ENCODE measurements around the gene SFR1.

Gene SFR1, protein sequence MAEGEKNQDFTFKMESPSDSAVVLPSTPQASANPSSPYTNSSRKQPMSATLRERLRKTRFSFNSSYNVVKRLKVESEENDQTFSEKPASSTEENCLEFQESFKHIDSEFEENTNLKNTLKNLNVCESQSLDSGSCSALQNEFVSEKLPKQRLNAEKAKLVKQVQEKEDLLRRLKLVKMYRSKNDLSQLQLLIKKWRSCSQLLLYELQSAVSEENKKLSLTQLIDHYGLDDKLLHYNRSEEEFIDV

DNA sequence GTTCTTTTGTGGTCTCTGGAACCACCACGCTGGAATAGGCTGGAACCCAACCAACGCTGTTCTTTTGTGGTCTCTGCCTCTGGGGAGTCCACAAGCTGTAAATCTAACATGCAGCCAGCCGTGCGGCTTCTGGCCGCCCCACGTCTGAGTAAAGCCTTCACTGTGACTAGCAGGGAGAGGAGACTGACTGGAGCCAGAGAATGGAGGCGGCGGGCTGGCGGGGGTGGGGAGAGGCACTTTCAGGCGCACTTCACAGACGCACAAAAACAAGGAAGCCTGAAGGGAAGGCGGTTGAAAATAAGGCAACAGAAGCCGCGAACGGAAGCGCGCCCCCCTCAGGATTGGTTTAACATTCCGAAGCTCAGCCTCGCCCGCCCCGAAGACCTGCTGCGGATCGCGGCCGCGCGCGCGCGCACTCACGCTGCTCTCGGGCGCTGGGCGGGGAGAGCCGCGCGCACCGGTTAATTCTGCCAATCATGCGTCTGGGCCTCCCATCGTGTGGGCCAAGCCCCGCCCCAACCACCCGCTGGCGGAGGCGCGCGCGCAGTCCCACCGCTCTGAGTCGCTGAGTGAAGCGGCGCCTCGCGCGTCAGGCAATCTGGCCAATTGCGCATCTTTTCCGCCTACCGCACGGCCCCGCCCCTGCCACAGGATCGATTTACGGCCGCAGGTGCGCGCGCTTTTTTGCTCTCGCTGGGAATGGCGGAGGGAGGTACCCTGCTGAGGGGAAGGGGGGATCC lies at the start of gene SFR1:
Gene SFR1 (plus strand): TSS at position 687 of the 740 bp plus-strand sequence. CDS start 13 bp downstream, at position 700.
- peak; percentile 98 for DNase-seq (ENCODE audit: low spot score)

DNA sequence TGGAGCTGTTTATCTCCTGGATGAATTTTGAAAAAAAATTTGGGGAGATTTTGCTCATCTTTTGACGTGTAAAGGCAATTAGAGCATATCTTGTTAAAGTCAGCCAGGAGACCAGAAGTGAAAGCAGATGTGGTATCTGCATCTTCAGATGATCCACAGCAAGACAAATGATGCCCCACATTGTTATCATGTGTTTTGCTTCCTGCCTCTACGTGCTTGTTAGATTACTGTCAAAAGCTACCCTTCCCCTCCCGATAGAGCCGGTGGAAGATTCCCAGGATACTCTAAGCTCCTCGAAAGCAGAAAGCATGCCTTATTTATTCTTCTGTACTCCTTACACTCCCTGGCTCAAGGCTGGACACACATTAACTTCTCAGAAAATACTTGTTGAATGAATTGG lies 49.2 kb upstream of the SFR1 start:
- DNase-seq (ENCODE audit: low spot score): no peak

- no peak for DNase-seq (ENCODE audit: low spot score)
Measured at GRCh38 chr10:104074505-104074904, 47.5 kb upstream of the SFR1 start.

DNA sequence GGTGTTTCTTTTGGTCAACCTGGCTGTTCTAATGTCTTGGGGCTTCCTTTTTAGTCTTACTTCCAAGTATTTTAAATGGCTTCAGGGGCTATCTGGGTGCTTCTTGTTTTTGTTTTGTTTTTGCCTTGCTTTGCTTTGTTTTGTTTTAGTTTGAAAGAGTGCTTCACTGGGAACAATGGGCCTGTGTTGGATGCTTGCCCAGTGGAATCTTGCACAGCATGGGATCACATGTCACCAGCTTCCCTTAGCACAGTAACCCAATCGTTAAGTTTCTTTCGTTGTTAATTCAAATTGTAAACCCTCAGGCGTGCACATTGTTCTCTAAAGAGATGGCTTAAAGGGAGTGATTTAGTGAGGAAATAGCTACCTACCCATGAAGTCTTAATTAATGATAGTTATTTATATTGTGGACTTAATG lies 45.2 kb upstream of the SFR1 start:
- peak; percentile 82 for DNase-seq (ENCODE audit: low spot score)

GRCh38 chr10:104077247-104077646 lies 44.7 kb upstream of the SFR1 start:
- DNase-seq (ENCODE audit: low spot score): peak; percentile 59

DNA sequence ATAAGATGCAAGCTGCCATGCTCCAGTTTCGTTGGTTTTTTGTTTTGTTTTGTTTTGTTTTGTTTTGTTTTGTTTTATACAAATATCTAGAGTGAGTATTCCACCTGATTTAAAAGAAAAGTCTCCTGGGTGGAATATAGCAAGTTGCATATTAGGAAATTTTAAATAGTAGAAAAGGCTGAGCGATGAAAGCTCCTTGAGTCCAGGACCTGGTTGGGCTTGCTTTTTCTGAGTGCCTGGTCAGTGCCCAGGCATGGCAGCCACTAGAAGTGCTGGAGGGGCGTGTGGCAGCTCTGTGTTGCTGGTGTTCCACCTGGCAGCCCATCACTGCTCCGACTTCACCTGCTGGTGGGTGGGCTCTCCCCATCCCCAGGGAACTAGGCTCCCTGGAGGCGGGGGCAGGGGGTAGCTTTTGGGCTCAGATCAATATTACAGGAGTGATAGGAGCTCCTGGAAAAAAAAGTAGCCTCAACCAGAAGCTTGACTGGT lies 44.3 kb upstream of the SFR1 start:
- DNase-seq (ENCODE audit: low spot score): no peak

DNA sequence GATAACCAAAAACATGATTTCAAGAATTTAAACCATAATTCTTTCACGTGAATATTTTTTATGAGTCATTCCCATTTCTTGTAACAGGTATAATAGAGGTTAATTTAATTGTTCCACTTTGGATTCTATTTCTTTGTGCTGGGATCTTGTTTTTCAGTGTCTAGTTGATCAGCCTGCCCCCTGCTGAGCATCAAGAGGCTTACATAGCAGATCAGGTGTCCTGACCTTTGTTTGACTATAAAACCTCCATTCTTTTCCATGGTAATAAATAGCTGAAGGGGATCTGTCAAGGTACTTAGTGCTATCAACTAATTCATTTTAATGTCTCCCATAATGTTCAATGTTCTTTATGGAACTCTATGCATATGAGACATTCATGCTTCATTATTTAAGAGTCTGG lies 41.2 kb upstream of the SFR1 start:
- peak; percentile 40 for DNase-seq (ENCODE audit: low spot score)

DNA sequence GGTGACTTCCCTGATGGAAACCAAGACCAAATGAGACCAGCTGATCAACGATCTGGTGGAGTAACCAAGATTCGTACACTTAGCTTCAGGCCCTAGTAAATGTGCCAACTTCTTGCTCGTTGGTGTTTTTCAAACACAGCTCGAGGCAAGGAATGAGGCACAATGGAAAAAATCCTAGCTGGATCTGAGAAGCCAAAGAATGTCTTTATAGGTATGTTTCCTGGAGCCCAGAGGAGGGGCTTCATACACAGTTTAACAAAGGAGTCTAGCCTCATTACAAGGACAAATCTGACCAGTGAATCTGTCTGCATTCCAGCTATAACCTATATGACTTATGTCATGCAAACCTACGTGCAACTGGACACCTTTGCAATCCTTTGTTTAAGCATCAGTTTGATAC lies 40.0 kb upstream of the SFR1 start:
- no peak for DNase-seq (ENCODE audit: low spot score)

DNA sequence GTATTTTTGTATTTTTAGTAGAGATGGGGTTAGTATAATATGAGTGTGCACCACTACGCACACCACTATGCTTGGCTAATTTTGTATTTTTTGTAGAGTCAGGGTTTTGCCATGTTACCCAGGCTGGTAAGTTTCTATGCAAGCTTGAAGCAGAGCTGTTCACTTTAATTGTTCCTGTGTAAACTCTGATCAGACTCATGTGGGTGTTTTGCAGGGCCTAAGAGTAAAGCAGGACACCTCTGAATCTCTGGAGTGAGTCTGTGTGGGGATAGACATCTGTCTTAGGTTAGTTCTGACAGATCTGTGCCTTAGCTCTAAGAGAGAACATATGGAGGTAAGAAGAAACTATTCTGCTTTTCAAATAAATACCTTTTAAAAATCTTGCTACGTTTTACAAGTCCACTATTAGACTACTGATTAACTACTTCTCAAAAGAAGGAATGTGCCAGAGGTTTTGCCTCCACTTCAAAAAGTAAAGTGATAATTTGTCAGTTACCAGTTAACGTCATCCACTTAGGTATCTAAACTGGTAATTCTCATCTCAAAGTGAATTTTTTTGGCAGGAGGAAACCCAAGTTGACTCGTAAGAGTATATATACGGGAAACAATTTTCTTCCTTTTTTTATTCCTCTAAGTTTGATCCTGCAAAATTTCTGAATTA lies 37.4 kb upstream of the SFR1 start:
- no peak for DNase-seq (ENCODE audit: low spot score)

- no peak for DNase-seq (ENCODE audit: low spot score)
Measured at GRCh38 chr10:104085801-104086400, 36.1 kb upstream of the SFR1 start, which contains the start of gene COL17A1. COL17A1 (minus strand) TSS chr10:104085880; CDS start chr10:104080673, 5,207 bp downstream.

GRCh38 chr10:104088239-104088638 lies 33.7 kb upstream of the SFR1 start:
- DNase-seq (ENCODE audit: low spot score): no peak

GRCh38 chr10:104089621-104090020 lies 32.4 kb upstream of the SFR1 start:
- no peak for DNase-seq (ENCODE audit: low spot score)

DNA sequence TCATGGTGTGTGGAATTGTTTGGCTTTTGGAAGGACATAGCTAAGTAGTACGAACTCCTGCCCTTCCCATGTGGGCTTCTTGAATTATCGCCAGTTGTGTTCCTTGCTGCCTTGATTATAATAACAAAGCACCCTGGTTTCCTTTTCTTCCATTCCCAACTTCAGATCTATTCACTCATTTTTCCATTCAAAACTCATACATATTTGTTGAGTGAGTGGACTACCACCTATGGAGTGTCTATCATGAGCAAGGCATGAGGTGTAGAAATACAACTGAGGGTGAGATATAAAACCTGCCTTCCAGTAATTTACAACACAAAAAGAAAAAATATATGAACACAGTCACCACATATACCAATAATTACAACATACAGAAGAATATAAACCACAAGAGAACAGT lies 31.4 kb upstream of the SFR1 start:
- DNase-seq (ENCODE audit: low spot score): no peak

- no peak for DNase-seq (ENCODE audit: low spot score)
Measured at GRCh38 chr10:104092749-104093148, 29.2 kb upstream of the SFR1 start.

DNA sequence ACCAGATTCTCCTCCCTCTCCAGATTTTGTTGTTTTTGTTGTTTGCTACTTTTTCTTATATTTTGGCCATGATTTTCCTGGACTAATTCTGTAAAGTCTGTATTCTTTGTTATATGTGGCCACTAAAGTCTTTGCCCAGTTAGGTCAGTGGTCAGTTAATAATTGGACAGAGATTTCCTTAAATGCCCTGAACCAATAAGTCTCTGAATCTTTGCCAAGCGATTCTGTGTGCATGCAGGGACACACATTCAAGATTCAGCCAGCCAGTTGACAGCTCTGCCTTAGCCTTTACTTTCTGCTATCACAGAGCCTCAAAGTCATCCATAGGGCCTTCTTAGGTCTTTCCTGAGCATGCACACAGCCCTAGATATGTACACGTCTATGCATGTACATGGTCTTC lies 25.3 kb upstream of the SFR1 start:
- no peak for DNase-seq (ENCODE audit: low spot score)

DNA sequence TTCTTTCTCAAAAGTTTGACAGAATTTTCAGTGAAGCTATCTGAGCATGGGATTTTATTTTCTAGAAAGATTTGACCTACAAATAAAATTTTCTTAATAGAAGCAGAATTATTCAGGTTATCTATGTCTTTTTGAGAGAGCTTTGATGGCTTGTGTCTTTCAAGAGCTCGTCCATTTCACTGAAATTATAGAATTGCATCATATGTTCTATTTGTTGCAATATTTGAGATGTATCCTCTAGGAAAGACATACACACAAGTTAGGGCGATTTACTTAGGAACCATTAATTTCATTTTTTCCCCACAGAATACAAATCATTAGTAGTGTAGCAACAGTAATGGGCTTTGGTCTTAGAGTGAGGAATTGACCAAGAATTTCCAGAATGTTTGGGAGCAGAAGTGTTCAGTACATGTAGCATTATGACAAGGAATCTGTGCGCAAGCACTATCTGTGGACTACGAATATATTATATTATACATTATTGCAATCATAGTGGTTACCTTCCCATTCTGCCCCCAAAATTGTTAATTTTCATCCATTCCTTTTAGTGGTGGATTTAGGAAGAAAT lies 23.5 kb upstream of the SFR1 start:
- no peak for DNase-seq (ENCODE audit: low spot score)

- DNase-seq (ENCODE audit: low spot score): no peak
Measured at GRCh38 chr10:104099269-104099668, 22.7 kb upstream of the SFR1 start.

DNA sequence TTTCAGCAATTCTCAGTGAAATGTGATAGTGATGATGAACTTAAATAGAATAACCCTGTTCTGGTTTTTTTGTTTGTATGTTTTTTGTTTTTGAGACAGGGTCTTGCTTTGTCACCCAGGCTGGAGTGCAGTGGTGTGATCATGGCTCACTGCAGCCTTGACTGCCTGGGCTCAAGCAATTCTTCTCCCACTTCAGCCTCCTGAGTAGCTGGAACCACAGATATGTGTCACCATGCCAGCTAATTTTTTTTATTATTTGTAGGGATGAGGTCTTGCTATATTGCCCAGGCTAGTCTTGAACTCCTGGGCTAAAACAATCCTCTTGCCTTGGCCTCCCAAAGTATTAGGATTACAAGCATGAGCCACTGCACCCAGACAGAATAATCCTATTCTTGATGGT lies 22.0 kb upstream of the SFR1 start:
- DNase-seq (ENCODE audit: low spot score): no peak

DNA sequence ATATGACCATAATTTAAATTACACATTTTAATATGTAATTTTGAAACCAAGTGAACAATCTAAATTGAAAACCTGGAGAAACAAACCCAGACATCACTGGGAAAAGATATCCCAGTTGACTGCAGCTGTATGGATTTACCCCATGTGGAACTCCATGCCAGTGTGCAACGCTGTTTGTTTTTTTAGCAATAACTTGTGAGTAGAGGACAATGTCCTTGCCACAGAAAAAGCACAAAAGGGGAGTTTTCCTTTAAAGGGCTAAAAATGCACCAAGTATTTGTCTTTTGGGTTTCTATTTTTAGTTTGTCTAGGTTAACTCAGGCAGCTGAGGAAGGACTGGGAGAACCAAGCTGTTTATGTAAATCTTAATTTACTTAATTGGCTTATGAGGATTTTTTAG lies 21.2 kb upstream of the SFR1 start:
- no peak for DNase-seq (ENCODE audit: low spot score)

DNA sequence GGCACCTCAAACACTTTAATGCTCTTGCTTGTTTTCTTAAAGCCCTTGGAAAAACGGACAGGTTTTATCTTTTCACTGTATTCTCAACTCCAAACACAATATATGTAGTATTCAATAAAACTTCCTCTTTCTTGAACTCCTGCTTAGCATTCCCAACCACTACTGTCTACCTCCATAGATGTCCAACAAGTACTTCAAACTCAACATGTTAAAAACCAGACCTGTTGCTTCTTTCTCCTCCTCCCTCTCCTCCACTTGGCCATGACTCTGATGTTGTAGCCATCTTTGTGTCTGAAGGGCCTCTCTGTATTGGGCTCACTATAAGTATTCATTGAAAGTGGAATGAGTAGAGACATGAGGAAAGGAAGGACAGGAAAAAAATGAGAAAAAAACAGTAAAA lies 20.1 kb upstream of the SFR1 start:
- DNase-seq (ENCODE audit: low spot score): no peak

- no peak for DNase-seq (ENCODE audit: low spot score)
Measured at GRCh38 chr10:104103956-104104355, 18.0 kb upstream of the SFR1 start.

DNA sequence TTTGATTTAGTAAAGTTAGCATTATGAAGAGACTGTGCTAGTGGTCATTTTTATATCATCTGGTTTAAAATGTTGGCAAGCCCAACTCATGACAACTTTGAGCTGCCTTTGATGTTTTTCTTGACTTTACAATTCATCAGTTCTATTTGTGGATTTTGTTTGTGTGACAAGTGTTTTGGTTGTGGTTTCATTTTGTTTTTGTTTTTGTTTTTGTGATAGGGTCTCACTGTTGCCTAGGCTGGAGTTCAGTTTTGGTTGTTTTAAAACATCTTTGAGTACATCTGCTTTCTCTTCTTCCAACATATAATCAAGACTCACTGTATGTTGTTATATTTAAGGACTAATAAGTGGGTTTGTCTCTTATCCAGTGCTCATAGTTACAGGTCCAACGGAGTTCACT lies 17.6 kb upstream of the SFR1 start:
- no peak for DNase-seq (ENCODE audit: low spot score)

All from kidney capillary endothelial cell (primary cell).